ENCODE measurements around the gene VCAN.

The VCAN gene

GRCh38 chr5:83570916-83571315 lies 99.4 kb downstream of the VCAN start:
- DNase-seq, result no peak

- DNase-seq, result no peak
Observed at GRCh38 chr5:83572271-83572670, 100.7 kb downstream of the VCAN start.

DNA sequence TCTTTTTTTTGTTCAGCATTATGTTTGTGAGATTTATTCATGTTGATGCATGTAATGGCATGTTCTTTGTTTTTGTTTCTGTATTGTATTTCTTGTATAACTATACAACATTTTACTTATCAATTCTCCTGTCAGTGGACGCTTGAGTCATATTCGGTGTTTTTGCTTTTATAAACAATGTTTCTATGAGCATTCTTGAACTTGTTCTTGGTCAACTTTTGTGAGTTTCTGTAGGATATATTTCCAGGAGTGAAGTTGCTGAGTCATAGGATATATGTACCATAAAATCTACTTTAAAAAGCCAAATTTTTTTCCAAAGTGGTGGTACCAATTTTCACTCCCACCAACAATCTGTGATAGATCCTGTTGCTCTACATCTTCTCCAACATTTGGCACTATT lies 104.8 kb downstream of the VCAN start:
- no peak for DNase-seq

DNA sequence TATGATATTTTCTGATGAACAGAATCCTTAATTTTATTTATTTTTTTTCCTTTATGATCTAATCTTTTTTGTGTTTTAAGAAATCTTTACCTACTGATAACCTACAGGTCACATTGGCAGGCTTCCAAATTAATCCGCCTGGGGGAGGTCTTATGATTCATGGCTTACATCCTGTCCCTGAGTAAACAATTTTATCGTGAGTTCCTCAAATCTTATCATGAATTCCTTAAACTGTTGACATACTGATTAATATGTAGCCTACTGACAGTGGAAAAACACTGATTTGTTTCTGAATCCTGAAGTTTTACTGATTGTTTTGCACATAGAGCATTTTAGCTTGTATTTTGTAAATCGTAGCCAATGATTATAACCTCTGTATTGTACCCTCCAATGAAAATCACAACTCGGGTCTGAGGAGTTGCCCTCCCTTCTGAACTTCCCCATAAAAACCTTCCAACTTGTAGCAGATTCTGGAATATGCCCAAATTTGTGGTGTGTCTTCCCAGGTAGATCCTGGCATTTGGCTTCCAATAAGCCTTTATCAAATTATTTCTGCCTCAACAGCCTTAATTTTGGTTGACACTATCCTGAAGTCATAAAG lies 105.6 kb downstream of the VCAN start:
- DNase-seq, result no peak

DNA sequence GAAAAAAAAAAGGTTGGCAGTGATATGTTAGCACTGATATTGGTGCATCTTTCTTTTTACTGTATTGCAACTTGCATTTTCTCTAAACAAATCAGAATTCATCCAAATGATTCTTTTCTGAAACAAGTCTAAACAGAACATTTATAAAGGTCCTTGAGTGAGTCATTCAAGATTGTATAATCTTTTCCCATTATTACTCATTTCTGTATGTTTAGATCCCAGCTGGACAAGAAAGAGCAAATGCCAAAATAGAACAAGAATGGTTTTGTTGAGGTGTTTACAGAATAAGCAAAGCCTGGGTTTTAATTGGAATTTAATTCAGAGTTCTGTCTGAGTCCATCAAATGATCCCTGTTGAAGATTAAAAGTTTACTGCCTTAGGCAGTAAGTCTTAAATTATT lies 112.3 kb downstream of the VCAN start:
- DNase-seq, result no peak

DNA sequence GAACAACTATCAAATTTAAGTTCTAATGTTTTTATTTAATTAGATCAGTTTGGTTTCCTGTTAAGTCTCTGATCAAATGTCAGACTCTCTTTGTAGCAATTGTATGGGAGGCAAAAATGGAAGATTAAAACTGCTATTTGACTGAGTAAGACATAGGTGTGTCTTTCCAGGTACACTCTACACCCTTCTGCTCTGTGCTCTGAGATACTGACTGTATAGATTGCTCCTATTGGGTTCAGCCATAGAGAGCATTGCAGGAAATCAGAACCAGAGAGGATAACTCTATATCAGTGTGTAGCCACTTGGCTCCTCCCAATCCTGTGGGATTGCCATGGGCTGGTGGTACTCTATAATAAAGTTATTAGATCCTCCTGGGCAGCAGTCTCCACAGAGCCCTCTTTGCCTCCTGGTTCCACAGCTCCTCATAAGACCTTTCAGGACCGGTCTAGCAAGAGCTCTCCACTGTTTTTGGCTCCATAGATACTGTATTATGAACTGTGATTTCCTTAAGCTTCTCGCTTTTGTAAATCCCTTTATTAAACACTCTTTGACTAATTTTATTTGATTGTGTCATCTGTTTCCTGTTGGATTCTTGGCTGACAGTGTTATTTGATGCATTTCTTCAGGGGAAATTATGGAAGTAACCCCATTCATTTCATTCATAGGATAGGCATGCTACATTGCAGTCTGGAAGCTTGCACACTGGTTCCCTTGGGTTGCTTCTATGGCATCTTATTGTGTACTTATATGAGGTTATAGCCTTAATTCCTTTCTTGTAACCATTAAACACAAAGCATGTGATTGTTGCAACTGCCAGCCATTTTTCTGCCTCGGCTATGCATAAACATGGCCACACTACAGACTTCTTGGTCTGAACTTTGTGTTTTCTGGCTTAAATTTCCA lies 115.6 kb downstream of the VCAN start:
- DNase-seq, result no peak

DNA sequence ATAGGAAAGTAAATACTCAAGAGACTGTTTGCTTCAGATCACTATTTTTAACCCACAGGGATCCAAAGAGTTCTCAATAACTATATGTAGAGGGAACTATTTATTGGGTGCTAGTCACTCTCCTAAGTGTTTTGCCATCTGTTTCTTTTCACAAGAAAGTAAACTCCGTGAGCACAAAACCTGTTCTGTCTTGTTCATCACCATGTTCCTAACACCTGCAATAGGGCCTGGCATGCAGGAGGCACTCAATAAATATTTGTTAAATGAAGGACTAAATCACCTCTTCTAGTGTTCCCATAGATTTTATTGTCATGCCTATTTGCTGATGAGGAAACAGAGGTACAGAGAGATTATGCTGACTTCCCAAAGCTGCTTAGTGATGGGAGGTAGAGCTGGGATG lies 118.2 kb downstream of the VCAN start:
- DNase-seq, result no peak

- DNase-seq, result no peak
Observed at GRCh38 chr5:83590966-83591365, 119.4 kb downstream of the VCAN start.

GRCh38 chr5:83595217-83595616 lies 123.7 kb downstream of the VCAN start:
- DNase-seq, result no peak

DNA sequence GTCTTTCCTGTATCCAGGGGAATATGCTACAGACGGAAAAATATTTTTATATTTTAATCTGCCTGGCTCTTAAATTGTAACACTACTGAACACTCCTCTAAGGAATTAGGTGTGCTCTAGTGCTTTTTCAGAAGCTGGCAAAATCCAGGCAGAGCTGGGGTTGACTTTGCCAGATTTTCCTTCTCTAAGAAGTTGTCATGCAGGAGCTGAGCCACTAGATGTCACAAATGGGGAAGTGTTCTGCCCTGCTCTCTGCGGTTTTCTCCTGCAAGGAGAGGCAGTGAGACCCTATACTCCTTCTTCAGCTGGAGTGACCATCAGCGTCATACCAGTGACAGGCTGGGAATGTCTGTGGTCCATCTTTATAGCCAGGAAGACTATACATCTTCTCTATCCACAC lies 136.6 kb downstream of the VCAN start:
- no peak for DNase-seq

DNA sequence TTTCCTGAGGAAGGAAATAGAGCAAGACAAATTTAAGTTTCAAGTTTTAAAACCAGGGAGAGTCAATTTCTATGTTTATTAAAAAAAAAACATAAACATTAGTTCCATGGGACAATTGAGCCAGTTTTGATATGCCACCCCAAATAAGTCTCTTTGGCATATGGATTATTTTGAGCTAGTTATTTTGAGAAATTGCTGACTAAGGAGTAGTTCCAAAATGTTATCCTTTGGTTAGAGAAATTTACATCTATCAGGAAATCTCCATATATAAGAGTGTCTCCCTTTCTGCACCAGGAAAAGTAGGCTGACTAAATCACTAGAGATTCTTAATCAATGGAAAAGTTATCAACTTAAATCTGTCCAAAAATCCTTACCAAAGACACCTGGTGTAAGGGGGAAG lies 143.3 kb downstream of the VCAN start:
- no peak for DNase-seq

GRCh38 chr5:83628360-83628759 lies 156.8 kb downstream of the VCAN start:
- no peak for DNase-seq
